Fibroblast of lung (primary cell): ENCODE measurements around the gene MEOX2. TPM values are rescaled to one million over a fixed set of nuclear protein-coding genes. Genes with fewer than 3 reads are reported as not detected.

Source experiments
- DNase-seq, 2 donors: peaks; one replicate each; pipeline versions ENCODE4 v3.0.0 to v3.0.0-alpha.2; 2010; ENCODE audit warnings: low read depth in 2 of 2
- H2AFZ ChIP-seq: 2 replicates; pipeline ENCODE4 v1.5.1; 2012; ENCODE audit warnings: low read length, control low read depth, inconsistent platforms
- H3K27ac ChIP-seq: 2 replicates; pipeline ENCODE4 v1.5.1; 2011; ENCODE audit warnings: low read length, control low read depth; ENCODE audit not compliant: insufficient read depth
- H3K27me3 ChIP-seq: 2 replicates; pipeline ENCODE4 v1.5.1; 2011; ENCODE audit warnings: mild to moderate bottlenecking, low read length; ENCODE audit not compliant: control insufficient read depth, insufficient read depth
- H3K36me3 ChIP-seq: 2 replicates; pipeline ENCODE4 v1.5.1; 2011; ENCODE audit warnings: low read length; ENCODE audit not compliant: control insufficient read depth, insufficient read depth
- H3K4me1 ChIP-seq: 2 replicates; pipeline ENCODE4 v1.5.1; 2011; ENCODE audit warnings: low read length; ENCODE audit not compliant: control insufficient read depth, insufficient read depth; ENCODE audit errors: extremely low read depth
- H3K4me2 ChIP-seq: 2 replicates; pipeline ENCODE4 v1.5.1; 2011; ENCODE audit warnings: low read length, control low read depth; ENCODE audit not compliant: insufficient read depth; ENCODE audit errors: extremely low read depth
- H3K4me3 ChIP-seq, 4 experiments: fragments of 200-600 bp in 1 of 4; sonication (generic) in 1 of 4; replicated peaks in 1 of 4; 2 replicates each; pipeline ENCODE4 v1.5.1; 2011 to 2016; ENCODE audit warnings: low read length in 4 of 4, low read depth in 3 of 4, mild to moderate bottlenecking in 3 of 4, control low read depth in 2 of 4, inconsistent platforms in 1 of 4, mixed read lengths in 1 of 4; ENCODE audit not compliant: insufficient read depth in 1 of 4; ENCODE audit errors: control extremely low read depth in 1 of 4
- H3K79me2 ChIP-seq: 2 replicates; pipeline ENCODE4 v1.5.1; 2012; ENCODE audit warnings: mild to moderate bottlenecking, low read length, inconsistent platforms; ENCODE audit not compliant: control insufficient read depth, insufficient read depth
- H3K9ac ChIP-seq: 2 replicates; pipeline ENCODE4 v1.5.1; 2011; ENCODE audit warnings: mild to moderate bottlenecking, low read length, control low read depth; ENCODE audit not compliant: insufficient read depth
- H3K9me3 ChIP-seq: 2 replicates; pipeline ENCODE4 v1.5.1; 2012; ENCODE audit warnings: low read depth, low read length; ENCODE audit not compliant: control insufficient read depth, insufficient read depth
- H4K20me1 ChIP-seq: 2 replicates; pipeline ENCODE4 v1.5.1; 2011; ENCODE audit warnings: low read length; ENCODE audit not compliant: control insufficient read depth, insufficient read depth; ENCODE audit errors: extremely low read depth
- EZH2 ChIP-seq: IDR thresholded peaks from 2 replicates; pipeline ENCODE4 v1.5.1; 2012; ENCODE audit warnings: low read length, control low read depth, mild to moderate bottlenecking; ENCODE audit errors: missing control alignments
- polyA plus RNA-seq, 2 donors: library from polyadenylated mRNA; depleted of rRNA in 1 of 2; stranded (reverse) in 1 of 2; unstranded in 1 of 2; fragments of >200 nt; gene quantifications; 2 replicates each; pipeline ENCODE4 v1.2.1, GENCODE V29; 2011 to 2012; ENCODE audit warnings: missing spikeins in 1 of 2
- total RNA-seq: library from RNA; depleted of rRNA; stranded (reverse); fragments of >200 nt; gene quantifications from 2 replicates; pipeline ENCODE4 v1.2.1, GENCODE V29; 2014
- TF ChIP-seq, protein P1 (sequence below), 2 donors: IDR thresholded peaks in 1 of 2; conservative IDR thresholded peaks in 1 of 2; 1 replicate in 1 of 2; 2 replicates in 1 of 2; pipeline ENCODE4 v1.5.1; 2011 to 2012; ENCODE audit warnings: low read length in 2 of 2, control low read depth in 1 of 2, inconsistent platforms in 1 of 2, low read depth in 1 of 2, mild to moderate bottlenecking in 1 of 2

The MEOX2 gene
- total and polyA plus RNA-seq, 2 donors (not counting 1 experiment from before 2014, with no cell fraction given), result 0.28 to 0.50 TPM

DNA sequence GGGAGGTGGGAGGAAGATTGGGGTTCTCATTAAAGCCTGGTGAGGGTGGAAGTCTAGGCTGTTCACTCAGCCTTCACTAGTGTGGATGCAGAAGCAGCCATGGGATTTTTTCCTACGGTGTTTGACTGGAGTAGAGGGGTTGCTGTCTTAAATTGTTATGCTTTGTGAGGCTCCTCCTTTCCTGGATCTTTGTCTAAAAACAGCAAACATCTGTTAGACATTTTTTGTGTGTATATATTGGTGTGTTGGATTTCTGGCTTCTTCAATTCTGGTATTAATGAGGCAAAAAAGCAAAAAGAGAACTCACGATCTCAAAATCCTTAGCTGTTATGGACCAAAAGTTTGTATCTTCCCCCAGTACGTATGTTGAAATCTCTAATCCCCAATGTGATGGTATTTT lies 28.2 kb downstream of the MEOX2 start:
- H3K27ac ChIP-seq, result no peak overlapping the region
- no peaks in the 10 kb centered on the region for H3K36me3 ChIP-seq
- H3K9ac ChIP-seq, result no peak overlapping the region
- H3K4me1 ChIP-seq, result no peaks in the 10 kb centered on the region
- no peak for TF ChIP-seq EZH2
- TF ChIP-seq, protein P1, sequence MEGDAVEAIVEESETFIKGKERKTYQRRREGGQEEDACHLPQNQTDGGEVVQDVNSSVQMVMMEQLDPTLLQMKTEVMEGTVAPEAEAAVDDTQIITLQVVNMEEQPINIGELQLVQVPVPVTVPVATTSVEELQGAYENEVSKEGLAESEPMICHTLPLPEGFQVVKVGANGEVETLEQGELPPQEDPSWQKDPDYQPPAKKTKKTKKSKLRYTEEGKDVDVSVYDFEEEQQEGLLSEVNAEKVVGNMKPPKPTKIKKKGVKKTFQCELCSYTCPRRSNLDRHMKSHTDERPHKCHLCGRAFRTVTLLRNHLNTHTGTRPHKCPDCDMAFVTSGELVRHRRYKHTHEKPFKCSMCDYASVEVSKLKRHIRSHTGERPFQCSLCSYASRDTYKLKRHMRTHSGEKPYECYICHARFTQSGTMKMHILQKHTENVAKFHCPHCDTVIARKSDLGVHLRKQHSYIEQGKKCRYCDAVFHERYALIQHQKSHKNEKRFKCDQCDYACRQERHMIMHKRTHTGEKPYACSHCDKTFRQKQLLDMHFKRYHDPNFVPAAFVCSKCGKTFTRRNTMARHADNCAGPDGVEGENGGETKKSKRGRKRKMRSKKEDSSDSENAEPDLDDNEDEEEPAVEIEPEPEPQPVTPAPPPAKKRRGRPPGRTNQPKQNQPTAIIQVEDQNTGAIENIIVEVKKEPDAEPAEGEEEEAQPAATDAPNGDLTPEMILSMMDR (conservative IDR thresholded peaks at IDR 0.05 in 1 of 2, IDR thresholded peaks at IDR 0.05 in 1 of 2; ENCODE audit: low read depth in 1 of 2, low read length in 2 of 2), result no peak
- H2AFZ ChIP-seq, result no peak overlapping the region
- no peaks in the 10 kb centered on the region for H3K79me2 ChIP-seq
- H4K20me1 ChIP-seq, result no peaks in the 10 kb centered on the region
- H3K4me2 ChIP-seq, result no peak overlapping the region
- H3K27me3 ChIP-seq, result no peaks in the 10 kb centered on the region
- no peaks in the 10 kb centered on the region for H3K9me3 ChIP-seq
- no peak for DNase-seq
- H3K4me3 ChIP-seq, result no peak overlapping the region

DNA sequence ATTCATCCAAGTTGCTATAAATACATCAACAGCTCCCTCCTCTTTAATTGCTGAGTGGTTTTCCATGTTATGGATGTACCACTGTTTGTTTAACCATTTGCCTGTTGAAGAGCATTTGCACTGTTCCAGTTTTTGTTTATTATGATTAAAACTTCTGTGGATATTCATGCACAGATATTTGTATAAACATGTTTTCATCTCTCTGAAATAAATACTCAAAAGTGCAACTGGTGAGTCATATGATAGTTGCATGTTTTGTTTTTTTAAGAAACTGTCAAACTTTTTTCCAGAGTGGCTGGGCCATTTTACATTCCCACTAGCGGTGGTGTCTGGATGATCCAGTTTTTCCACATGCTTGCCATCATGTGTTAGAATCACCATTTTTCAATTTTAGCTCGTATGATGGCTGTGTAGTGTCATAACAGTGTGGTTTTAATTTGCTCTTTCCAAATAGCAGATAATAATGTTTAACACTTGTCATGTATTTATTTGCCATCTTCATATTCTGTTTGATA lies 33.6 kb downstream of the MEOX2 start:
- TF ChIP-seq, protein P1 (conservative IDR thresholded peaks at IDR 0.05 in 1 of 2, IDR thresholded peaks at IDR 0.05 in 1 of 2; ENCODE audit: low read depth in 1 of 2, low read length in 2 of 2), result no peak
- TF ChIP-seq EZH2, result no peak
- peak in 1 of 2 donors; percentile 51 for DNase-seq
- no peak overlapping the region for H3K9ac ChIP-seq

DNA sequence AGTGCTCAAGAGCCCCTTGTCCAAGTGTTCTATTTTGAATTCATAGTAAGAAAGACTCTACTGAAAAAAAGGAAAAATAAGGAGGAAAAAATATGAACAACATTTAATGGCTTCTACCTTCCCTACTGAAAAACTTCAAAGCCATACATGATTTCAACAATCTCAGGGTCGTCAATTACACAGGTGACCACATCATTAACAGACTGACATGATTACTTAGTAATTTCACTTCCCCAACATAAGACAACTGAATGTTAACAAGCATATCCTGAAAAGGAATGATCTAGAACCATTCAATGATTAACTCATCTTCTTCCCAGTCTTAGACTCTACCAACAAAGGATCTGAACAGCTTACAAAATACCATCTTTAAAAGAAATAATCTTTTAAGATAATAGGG lies 34.8 kb downstream of the MEOX2 start:
- no peak overlapping the region for H2AFZ ChIP-seq
- no peaks in the 10 kb centered on the region for H3K36me3 ChIP-seq
- no peak overlapping the region for H3K4me3 ChIP-seq
- no peak overlapping the region for H3K9ac ChIP-seq
- no peaks in the 10 kb centered on the region for H3K9me3 ChIP-seq
- H3K4me1 ChIP-seq, result no peaks in the 10 kb centered on the region
- H3K27me3 ChIP-seq, result no peaks in the 10 kb centered on the region
- no peak overlapping the region for H3K4me2 ChIP-seq
- no peaks in the 10 kb centered on the region for H3K79me2 ChIP-seq
- no peaks in the 10 kb centered on the region for H4K20me1 ChIP-seq
- no peak for TF ChIP-seq EZH2
- TF ChIP-seq, protein P1 (conservative IDR thresholded peaks at IDR 0.05 in 1 of 2, IDR thresholded peaks at IDR 0.05 in 1 of 2; ENCODE audit: low read depth in 1 of 2, low read length in 2 of 2), result no peak
- H3K27ac ChIP-seq, result no peak overlapping the region
- no peak for DNase-seq

More for the DNA sequence above, 33.6 kb downstream of the MEOX2 start:
- H3K4me3 ChIP-seq, result no peak overlapping the region
- H3K27me3 ChIP-seq, result no peaks in the 10 kb centered on the region
- no peaks in the 10 kb centered on the region for H3K9me3 ChIP-seq
- no peaks in the 10 kb centered on the region for H3K4me1 ChIP-seq
- no peaks in the 10 kb centered on the region for H4K20me1 ChIP-seq
- H3K27ac ChIP-seq, result no peak overlapping the region
- no peak overlapping the region for H2AFZ ChIP-seq
- no peak overlapping the region for H3K4me2 ChIP-seq
- no peaks in the 10 kb centered on the region for H3K36me3 ChIP-seq
- no peaks in the 10 kb centered on the region for H3K79me2 ChIP-seq
